GM19043 (cell line): ENCODE measurements around the gene UPF2.

ENCODE experiments used
- ATAC-seq: cut with Tn5 transposase; IDR thresholded peaks from one replicate; pipeline ENCODE4 v1.9.1; 2021; ENCODE audit warnings: low read depth; ENCODE audit not compliant: unreplicated experiment

UPF2 gene

GRCh38 chr10:11962176-11962575 lies 80.4 kb downstream of the UPF2 start:
- no peak for ATAC-seq

GRCh38 chr10:11961771-11962170 lies 80.8 kb downstream of the UPF2 start:
- ATAC-seq: no peak

GRCh38 chr10:11959966-11960365 lies 82.6 kb downstream of the UPF2 start:
- ATAC-seq: no peak

- no peak for ATAC-seq
Measured at GRCh38 chr10:11958956-11959355, 83.7 kb downstream of the UPF2 start.

- ATAC-seq: no peak
Measured at GRCh38 chr10:11951695-11952094, 90.9 kb downstream of the UPF2 start.

GRCh38 chr10:11950325-11951018 lies 92.1 kb downstream of the UPF2 start:
- ATAC-seq: no peak

GRCh38 chr10:11949152-11949551 lies 93.5 kb downstream of the UPF2 start:
- no peak for ATAC-seq

- no peak for ATAC-seq
Measured at GRCh38 chr10:11946652-11947051, 96.0 kb downstream of the UPF2 start.

GRCh38 chr10:11936389-11937152 lies 106.0 kb downstream of the UPF2 start:
- ATAC-seq: no peak

GRCh38 chr10:11934262-11934661 lies 108.3 kb downstream of the UPF2 start:
- ATAC-seq: no peak

- no peak for ATAC-seq
Measured at GRCh38 chr10:11933577-11934223, 108.9 kb downstream of the UPF2 start.

GRCh38 chr10:11931038-11931437 lies 111.6 kb downstream of the UPF2 start:
- no peak for ATAC-seq

- no peak for ATAC-seq
Measured at GRCh38 chr10:11930312-11930978, 112.2 kb downstream of the UPF2 start.

- no peak for ATAC-seq
Measured at GRCh38 chr10:11927746-11928145, 114.9 kb downstream of the UPF2 start.

- ATAC-seq: no peak
Measured at GRCh38 chr10:11921800-11922392, 120.7 kb downstream of the UPF2 start.

GRCh38 chr10:11919271-11919670 lies 123.3 kb downstream of the UPF2 start:
- no peak for ATAC-seq

- ATAC-seq: no peak
Measured at GRCh38 chr10:11918384-11918783, 124.2 kb downstream of the UPF2 start.

- no peak for ATAC-seq
Measured at GRCh38 chr10:11913079-11913641, 129.4 kb downstream of the UPF2 start.

GRCh38 chr10:11910102-11910501 lies 132.5 kb downstream of the UPF2 start:
- no peak for ATAC-seq

GRCh38 chr10:11909618-11910017 lies 133.0 kb downstream of the UPF2 start:
- ATAC-seq: no peak
